HG02759 (cell line): ENCODE data around the gene TRABD2B.

Experiments used
- ATAC-seq: cut with Tn5 transposase; IDR thresholded peaks from one replicate; pipeline ENCODE4 v1.9.1; 2021; ENCODE audit warnings: mild to moderate bottlenecking, moderate library complexity; ENCODE audit not compliant: unreplicated experiment

TRABD2B gene

DNA sequence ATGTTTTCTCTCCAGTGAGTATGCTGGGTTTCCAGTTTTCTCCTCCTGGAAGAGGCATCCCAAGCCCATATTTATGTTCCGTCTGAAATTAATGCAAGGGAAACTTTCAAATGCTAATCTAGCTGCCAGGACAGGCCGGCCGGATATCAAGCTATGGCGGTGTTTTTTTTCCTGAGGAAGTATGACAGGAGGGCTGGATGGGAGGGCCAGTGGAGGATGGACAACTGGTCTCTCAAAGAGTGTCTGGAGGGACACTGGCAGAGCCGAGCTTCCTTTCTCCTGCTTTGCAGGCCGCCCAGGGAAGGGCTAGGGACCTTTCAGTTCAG, 212.7 kb downstream of the TRABD2B start:
- no peak for ATAC-seq

DNA sequence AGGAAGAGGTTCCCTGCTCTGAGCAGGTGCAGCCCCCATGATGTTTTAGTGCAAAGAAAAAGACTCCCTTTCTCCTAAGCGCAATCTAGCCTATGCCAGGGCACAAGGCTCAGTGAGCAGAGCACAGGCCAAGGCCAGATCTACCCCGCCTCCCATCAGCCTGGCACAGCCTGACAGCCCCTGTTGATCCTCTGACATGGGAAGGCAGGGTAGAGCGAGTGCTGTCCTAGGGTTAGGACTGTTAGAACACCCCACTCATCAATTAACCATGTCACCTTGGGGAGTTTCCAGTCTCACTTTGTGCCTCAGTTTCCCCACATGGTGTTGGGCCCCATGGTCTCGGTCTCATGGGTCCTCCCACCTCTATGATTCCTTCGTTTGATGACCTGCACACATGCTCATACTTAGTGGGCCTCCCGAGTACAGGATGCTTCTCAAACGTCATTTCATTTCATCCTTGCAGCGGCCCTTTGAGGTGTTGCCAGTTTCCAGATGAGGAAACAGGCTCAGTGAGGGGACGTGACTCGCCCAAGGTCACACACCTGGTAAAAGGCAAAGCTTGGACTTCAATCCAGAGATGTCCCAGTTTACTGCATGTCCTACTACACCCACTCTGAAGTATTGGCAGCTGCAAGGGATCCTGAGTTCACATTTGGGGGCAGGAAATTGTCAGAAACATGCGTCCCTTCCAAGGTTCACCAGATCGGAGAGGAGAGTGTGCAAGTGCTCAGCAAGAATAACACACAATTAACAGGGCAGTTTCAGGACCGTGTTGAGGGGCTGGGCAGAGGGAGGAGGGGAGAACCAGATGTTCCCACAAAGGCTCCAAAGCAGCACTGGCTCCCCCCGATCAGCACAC, 213.3 kb downstream of the TRABD2B start:
- ATAC-seq = no peak

DNA sequence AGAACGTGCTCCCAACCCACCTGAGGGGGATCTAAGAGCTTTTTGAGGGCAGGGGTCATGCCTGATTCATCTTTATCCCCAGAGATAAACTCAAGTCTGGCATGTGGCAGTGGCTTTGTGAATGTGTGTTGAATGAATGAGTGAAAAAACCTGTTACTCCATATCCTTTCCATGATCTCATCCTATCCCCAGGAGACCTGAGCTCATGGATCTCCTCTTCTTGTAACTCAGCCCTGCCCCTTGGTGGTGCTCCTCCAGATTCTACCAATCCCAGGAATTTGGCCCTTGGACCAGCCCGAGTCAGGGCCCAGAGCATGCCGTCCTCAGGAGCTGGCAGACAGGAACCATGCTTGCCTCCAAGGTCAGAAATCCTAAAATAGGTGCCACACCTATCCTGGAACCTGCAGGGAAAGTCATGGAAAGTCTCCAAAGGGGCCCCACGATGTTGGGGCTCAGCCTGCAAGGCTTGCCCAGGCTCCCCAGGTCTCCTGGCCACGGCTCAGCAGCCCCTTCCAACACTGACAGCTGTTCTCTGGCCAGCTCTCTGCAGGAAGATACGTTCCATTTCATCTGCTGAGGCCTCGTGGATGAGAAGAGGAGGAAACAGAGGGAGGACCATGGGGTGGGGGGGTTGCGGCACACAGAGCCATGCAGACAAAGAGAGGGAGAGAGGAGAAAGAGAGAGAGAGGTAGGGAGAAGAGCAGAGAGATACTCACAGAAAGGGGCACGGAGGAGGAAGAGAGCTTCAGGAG, 214.6 kb downstream of the TRABD2B start:
- ATAC-seq = no peak

DNA sequence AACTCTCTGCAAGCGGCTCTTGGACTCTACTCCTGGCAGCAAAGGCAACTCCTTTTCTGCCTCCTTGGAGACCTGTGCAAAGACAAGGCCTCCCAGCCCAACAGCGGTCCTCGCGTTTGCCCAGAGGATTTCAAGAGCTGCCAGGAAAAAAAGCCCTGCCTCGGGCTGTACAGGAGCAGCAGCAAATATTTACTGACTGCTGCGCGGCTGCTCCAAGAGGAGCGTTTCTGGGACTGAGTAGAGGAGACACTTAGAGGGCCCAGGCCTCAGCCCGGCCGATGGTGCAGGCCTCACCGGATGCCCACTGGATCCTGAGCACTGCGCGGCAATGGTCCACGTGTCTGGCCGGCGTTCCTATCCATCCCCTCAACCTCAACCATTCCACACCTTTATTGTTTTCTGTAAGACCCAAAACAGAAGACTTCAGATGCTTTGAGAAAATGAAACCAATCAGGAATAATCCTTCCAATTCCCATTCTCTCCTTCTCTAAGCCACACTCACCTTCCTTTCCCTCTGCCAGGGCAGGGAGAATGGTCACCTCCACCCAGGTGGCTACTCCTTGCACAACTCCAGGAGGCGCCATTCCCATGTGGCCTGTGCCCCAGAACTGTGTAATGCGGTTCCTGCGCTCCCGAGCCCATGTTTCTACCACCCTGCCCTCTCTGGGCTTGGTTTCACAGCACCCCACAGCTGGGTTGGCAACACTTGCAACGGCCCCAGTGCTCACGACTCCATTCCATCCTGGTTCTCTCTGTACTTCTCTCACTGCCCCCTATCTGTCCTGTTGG, 215.8 kb downstream of the TRABD2B start:
- ATAC-seq = no peak

DNA sequence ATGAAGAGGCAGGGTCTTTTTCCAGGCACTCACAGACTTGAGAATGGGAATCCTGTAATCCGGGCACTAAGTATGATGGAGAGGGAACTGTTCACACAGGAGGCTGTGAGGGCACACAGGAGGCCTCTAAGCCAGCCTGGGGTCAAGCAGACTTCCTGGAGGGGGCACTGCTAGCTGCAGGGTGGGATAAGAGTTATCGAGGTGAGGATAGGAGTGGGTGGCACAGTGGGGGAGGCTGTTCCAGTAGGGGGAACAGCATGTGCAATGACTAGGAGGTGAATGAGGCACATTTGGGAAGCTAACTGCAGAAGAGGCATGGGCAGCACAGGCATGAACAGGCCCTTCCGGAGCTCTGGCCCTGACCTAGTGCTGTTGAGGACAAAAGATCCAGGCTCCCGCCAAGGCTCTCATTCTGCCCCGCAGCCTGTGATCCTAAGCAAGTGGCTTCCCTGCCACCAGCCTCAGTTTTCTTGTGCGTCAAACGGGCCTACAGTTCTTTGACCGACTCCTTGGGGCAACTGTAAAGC, 216.7 kb downstream of the TRABD2B start:
- ATAC-seq = no peak

DNA sequence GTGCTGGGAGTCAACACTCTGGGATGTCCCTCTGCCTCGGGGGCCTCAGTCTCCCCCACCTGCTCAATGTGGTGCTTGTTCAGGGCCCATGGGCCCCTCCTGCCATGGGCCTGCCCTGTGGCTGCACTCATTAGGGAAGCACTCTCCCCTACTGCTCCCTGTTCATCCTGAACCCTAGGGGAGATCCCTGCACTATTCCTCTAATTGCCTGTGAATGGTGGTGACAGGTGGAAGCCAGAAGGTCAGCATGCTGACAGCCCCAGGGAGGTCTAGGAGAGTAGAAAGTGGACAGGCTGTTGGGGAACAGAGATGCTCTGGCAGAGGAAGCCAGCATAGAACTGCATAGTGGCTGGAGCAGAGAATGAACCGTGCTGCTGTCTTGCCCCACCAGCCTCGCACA, 217.6 kb downstream of the TRABD2B start:
- ATAC-seq = no peak

DNA sequence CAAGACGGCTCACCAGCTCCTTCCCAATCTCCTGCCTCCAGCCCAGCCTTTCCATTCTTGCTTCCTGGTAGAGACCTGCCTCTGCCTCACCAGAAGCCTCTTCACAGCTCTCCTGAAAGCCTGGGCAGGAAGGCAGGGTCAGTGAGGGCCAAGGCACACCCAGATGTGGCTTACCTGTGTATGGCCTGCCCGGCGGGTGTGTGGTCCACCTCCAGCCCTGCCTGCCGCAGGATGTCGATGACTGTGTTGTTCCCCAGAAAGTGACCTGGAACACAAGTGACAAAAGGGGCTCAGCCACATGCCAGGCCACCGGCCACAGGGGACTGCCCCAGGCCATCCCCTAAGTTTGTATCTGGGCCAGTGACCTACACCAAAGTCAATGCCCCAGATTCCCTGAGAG, 218.9 kb downstream of the TRABD2B start:
- ATAC-seq = no peak

DNA sequence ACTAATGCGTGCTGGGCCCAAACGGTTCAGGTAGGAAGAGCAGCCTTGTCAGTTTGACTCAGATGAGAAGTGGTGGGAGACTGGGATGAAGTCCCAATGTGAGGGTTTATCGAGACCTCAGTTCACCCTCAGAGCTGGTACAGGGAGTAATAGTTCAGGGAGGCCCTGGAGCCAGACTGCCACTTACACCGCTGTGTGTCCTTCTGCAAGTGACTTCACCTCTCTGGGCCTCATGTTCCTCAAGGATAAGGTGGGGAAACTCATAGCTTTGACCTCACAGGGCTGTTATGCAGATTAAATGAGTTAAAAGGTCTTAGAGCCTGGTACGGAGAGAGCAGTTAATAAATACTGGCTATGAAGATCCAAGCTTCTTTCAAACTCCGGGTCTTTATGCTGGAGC, 219.9 kb downstream of the TRABD2B start:
- no peak for ATAC-seq

DNA sequence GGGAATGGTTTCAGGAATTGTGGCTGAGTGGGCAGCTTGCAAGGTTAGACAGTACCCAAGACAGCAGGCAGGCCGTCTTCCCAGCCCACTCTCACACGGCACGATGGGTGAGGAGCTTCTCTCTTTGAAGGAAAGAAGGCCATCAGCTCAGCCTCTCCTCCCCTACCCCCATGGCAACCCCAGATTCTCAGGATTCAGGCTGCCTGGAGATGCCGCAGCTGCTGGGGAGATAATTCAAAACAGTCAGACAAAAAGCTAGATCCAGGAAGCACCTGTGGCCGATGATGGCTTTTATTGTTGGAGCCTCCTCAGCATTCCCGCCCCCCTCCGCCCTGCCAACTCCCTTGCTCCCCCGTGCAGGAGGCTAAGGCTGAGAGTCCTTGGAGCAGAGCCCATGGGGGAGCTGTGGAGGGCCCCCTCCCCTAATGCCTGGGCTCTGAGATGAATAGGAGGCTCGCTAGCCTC, 220.5 kb downstream of the TRABD2B start:
- ATAC-seq = no peak

DNA sequence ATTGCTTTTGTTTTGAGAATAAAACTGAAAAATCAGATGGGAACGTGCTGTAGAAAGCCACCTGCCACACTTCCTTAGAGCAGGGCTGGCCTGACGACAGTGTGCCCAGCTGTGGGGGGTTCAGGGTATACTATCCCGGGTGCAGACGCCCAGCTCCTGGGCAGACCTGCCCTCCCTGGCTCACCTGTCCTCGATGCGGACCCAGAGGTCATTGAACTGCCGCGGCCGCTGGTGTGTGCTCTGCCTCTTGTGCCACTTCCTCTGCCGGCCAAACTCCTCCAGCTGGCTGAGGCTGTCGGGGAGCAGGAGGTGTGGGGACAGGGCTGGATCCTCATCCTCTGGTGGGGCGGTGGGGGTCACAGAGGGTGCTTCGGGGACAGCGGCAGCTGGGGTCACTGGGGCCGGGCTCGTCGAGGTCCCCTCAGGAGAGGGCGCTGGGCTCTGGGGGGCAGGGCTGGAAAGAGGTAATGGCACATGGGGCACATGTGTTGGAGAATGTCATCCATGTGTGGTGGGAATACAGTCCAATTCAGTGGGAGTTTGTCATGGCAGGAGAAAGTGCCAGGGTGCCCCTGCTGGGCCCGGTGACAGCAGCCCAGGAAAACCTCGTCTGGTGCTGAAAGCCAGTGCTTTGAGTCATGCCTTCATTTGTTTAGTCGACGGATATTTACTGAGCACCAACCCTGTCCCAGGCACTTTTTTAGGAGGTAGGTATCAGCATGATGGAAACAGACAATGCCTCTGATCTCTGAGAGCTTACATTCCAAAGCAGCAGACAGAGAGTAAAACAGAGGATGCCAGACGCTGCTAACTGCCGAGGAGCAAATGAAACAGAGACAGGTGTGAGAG, 222.0 kb downstream of the TRABD2B start:
- ATAC-seq = no peak

DNA sequence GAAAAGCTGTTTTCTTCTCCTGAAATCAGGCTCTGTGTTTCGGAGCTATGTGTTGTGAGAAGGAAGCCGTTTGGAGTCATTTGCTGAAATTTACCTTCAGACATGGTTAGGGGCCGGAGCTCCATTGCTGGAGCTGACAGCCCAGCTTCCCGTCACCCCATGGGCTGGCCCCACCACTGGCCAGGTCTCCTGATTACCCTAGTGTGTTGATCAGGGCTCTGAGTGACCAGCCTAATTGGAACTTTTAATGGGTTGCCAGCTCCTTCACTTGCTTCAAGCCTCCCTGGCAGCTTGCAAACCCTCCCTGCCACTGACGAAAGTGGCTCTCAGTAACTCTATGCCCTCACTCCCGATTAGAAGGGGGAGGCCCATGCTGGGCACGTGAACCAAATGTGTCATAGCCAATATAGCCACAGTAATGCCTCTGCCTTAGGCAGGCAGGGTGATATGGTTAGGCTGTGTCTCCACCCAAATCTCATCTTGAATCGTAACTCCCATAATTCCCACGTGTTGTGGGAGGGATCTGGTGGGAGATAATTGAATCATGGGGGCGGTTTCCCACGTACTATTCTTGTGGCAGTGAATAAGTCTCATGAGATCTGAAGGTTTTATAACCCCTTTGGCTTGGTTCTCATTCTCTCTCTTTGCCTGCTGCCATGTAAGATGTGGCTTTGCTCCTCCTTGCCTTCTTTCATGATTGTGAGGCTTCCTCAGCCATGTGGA, 224.1 kb downstream of the TRABD2B start:
- no peak for ATAC-seq

DNA sequence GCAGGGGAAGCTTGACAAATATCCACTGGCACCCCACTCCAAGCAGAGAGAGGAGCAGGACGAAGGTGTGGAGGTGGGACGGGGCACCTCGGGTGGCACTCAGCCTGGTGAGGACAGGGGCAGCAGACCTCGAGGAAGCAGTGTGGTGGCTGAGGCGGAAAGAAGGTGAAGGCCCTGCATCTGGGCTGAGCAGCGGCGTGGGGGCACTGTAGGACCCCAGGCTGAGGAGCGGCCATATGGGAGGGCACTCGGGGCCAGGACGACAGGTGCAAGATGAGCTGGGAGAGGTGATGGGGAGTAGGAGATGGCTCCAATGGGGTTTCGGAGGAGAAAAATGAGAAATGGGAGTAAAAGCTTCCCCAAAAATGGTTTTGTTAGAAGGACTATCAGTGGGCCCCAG, 224.9 kb downstream of the TRABD2B start:
- ATAC-seq = no peak

DNA sequence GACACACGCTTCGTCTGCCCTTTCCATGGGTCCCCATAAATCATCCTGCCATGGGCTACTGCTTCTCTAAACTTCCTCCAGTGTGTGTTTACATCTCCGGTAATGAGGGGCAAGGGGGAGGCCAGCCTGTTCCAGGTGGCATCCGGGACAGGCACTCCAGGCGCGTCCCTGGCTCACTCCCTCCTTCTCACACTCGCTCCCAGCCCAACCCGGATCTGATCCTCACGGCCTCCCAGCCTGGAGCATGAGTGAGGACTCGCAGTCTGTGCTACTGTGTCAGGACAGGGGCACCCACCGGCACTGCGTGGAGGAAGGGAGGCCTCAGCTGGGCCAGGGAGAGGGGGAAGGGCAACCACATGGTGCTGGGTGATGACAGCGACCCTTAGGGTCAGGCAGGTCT, 225.4 kb downstream of the TRABD2B start:
- no peak for ATAC-seq

DNA sequence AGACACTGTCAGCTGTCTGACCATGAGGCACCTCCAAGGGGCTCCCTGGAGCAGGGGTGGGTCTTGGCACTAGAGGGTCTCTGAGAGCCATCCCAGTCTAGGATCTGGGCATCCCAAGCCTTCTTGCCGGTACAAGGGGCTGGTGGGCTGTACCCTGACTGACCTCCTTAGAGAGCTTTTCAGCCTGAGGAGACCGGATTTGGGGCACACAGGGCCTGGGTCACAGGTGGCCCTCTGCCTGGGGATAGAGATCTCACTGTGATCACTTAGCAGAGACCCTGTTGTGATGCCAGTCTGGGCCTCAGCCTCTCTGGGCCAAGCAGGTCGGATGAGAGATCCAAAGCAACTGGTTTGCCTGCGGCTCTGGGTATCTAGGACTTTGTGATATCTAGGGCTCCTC, 227.2 kb downstream of the TRABD2B start:
- no peak for ATAC-seq

DNA sequence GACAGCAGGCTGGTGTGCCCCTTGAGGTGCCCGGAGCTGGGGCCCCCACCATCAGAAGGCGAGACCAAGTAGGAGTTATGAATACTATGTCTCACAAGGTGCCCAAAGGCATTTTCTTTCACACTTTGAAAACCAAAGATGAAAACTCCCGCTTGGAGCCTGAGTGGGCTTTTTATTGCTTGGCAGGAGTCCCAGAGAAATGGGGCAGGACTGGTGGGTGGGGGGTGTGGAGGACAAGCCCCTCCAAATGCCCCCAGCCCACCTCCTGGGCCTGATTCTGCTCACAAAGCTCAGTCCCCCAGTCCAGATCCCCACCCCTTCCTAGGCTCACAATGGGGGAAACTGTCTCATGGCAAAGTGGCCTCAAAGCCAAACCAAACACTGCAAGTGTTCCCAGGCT, 227.9 kb downstream of the TRABD2B start:
- no peak for ATAC-seq

DNA sequence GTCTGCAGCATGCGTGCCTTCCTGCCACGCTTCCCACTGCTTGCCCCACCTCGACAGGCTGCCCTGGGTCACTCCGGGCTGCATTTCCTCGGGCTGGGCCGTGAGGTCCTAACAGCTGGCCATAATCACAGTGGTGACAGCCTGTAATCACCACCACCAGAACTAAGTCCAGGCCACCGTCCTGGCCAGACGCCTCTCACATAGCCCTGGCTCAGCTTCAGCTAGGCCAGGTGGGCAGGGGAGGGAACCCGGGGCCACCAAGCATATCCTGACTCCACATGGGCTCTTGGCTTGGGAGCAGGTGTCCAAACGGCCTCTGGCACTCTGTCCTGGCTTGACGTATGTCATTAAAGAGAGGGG, 229.5 kb downstream of the TRABD2B start:
- ATAC-seq = no peak

DNA sequence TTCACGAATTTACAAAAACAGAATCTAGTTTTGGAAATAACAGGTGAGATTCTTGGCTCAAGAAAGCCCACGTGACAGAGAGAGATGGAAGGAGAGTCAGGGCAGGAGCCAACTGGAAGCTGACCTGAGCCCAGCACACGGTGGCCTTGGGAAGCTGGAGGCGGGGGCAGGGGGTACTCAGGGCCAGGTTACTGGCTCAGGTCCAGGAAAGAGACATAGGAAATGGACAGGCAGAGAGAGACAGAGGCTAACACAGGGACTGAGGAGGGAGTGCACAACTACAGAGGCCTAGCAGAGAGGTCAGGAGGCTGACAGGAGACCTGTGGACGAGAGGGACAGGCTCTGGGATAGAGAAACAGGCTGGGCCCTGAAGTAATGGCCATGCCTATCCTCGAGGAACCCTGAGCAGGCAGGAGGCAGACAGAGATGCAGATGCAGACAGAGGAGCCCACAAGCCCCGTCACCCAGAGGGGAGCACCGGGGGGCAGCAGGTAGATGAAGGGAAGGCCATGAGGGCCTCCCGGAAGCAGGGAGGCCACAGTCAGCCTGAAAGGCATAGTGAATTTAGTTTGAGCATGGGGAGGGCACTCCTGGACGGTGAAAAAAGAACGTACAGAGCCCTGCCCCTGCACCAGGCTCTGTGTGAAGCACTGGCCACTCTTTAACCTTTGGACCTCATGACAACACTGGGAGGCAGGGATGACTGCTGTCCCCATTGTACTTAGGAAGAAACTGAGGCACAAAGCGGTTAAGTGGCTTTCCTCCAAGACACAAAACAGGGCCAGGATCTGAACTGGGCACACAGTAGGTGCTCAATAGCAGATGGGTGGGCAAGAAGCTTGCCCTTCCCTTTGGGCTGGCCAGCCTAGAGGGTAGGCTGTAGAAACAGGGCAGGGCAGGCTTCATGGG, 230.1 kb downstream of the TRABD2B start:
- no peak for ATAC-seq

DNA sequence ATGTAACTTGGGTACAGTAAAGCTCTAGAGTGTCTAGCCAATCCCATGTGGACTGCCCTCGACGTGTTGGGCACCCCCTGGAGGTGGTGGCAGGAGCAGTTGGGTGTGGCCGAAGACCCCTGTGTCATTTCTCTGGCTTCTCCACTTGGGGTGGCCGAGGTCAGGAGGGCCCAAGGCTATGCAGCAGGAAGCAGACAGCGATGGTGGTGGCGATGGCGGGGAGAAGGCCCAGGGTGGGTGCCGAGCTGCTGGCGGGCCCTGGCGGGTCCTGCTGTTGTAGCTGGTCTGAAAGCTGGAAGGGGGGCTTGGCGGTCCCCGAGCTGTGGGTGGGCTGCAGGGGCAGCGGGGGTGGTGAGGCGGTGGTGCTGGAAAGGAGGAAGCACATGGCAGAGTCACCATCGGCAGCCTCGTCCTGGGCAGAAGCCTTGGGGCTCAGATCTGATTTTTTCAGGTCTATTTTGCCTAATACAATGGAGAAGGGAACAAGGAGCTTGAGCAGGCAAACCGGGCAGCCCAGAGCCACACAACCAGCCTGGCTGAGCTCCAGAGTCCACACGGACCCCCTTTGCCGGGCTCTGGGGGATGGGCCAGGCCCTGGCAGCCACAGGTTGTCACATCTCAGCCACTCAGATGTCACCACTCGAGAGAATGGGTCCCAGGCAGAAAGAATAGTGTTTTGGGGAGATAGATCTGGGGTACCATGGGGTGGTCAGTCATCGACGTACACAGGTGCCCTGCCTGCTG, 231.3 kb downstream of the TRABD2B start:
- no peak for ATAC-seq
